Heart right ventricle (tissue), 16 donors: ENCODE data around the gene FUNDC2. TPM values are rescaled to one million over a fixed set of nuclear protein-coding genes. Genes with fewer than 3 reads are reported as not detected.

ENCODE experiments used
- ATAC-seq, 8 donors: fragments of 200-7000 bp; cut with Tn5 transposase; one replicate each; pipeline ENCODE4 v1.9.1; 2020; ENCODE audit warnings: mild to moderate bottlenecking in 8 of 8, moderate library complexity in 8 of 8, moderate number of reproducible peaks in 1 of 8
- DNase-seq, 2 donors: peaks; one replicate each; pipeline ENCODE4 v3.0.0-alpha.2; 2020
- H3K27ac ChIP-seq, 10 donors: fragments of 200-600 bp; sonication (generic) in 2 of 10; one replicate each; pipeline versions ENCODE4 v1.5.0 to v1.8.0; 2020 to 2022; ENCODE audit warnings: mild to moderate bottlenecking in 3 of 10
- H3K27me3 ChIP-seq, 7 donors: fragments of 200-600 bp; one replicate each; pipeline ENCODE4 v1.8.0; 2021 to 2022; ENCODE audit warnings: mild to moderate bottlenecking in 2 of 7
- H3K36me3 ChIP-seq, 9 donors: fragments of 200-600 bp; sonication (generic) in 1 of 9; one replicate each; pipeline versions ENCODE4 v1.5.0 to v1.8.0; 2020 to 2022; ENCODE audit warnings: mild to moderate bottlenecking in 2 of 9
- H3K4me1 ChIP-seq, 9 donors: fragments of 200-600 bp; sonication (generic) in 1 of 9; one replicate each; pipeline versions ENCODE4 v1.5.0 to v1.8.0; 2020 to 2022; ENCODE audit warnings: mild to moderate bottlenecking in 4 of 9
- H3K4me3 ChIP-seq, 10 donors: fragments of 200-600 bp; sonication (generic) in 2 of 10; one replicate each; pipeline versions ENCODE4 v1.5.0 to v1.8.0; 2020 to 2022; ENCODE audit warnings: mild to moderate bottlenecking in 7 of 10, moderate library complexity in 2 of 10
- H3K9me3 ChIP-seq, 11 donors: fragments of 200-600 bp in 10 of 11; sonication (generic) in 2 of 11; one replicate each; pipeline versions ENCODE4 v1.5.0 to v1.8.0; 2013 to 2022; ENCODE audit warnings: mild to moderate bottlenecking in 2 of 11, control low read depth in 1 of 11, moderate library complexity in 1 of 11
- CTCF ChIP-seq, 9 donors: fragments of 200-600 bp; sonication (generic) in 2 of 9; IDR thresholded peaks; one replicate each; pipeline versions ENCODE4 v1.5.0 to v1.8.0; 2021 to 2022; ENCODE audit warnings: antibody characterized with exemption in 9 of 9, mild to moderate bottlenecking in 5 of 9, moderate library complexity in 1 of 9
- WGBS, 2 donors: extraction: QIAGEN DNeasy Blood & Tissue Kit; methylation state at CpG; one replicate each; pipeline ENCODE4 v1.1.7; 2013; ENCODE audit warnings: inconsistent platforms in 1 of 2; 5-methylcytosine and 5-hydroxymethylcytosine counted together
- intact Hi-C, 10 donors: fragments of 100-400 bp; cut with DNase I; formaldehyde crosslinking; loops; one replicate each; pipeline versions ENCODE4 v1.11.1 to v1.14.2; 2022
- polyA plus RNA-seq, 2 donors: library from polyadenylated mRNA; stranded (reverse); fragments of 200-250 nt; gene quantifications; one replicate each; pipeline ENCODE4 v1.2.3, GENCODE V29; 2013
- total RNA-seq, 10 donors: library from RNA; stranded (reverse); fragmentation: NEBNext Ultra II Directional in 3 of 10; extraction: Animal tissue kit (Norgen Biotek cat#: 25700) in 3 of 10; gene quantifications; one replicate each; pipeline versions ENCODE4 v1.2.1 to v1.2.4, GENCODE V29; 2021 to 2023
- donor health status: Arrhythmogenic right ventricular cardiomyopathy.
- donor health status: ischemic (EF 13 %, LVEDD 7.1; RV severe dilation, severe dysfunction).
- donor health status: healthy with polysubstance abuse.
- donor health status: DM: no; HTN: yes; CAD: no.
- donor health status: DM: no; HTN: no; CAD: no.
- donor health status: ischemic (EF 25% LVEDD 6.9; RV normal size, moderate dysfunction).
- donor health status: ischemic (EF 25% LVEDD 5.7; RV mildly dilated, moderate dysfunction).
- donor health status: healthy.
- donor health status: DM: yes; HTN: yes; CAD: no.
- donor health status: Ischemic cardiomyopathy.
- donor health status: ischemic (EF 35%, LVEDD 5.7; RV mildly dilated, moderate dysfunction).
- donor health status: nonischemic (EF 11% LVEDD 7.7; RV severe dilation, severe dysfunction).
- donor health status: DM: yes; HTN: yes; CAD: no.
- donor health status: PGD.
- donor health status: ischemic (EF 29% LVEDD 5.4; RV normal size, mild dysfunction).
- donor health status: nonischemic (EF 23%, LVEDD 6.1; RV moderate dilation, normal function).

The FUNDC2 gene
- total and polyA plus RNA-seq, 12 donors: 234 to 530 (median 312) TPM

- H3K27me3 ChIP-seq: no peaks in the 10 kb centered on the region
- intact Hi-C loops: loop anchor here in 2 of 10 donors (10.0 kb wide), 1 partner anchor 64 kb away; no protein-coding TSS in a partner anchor
- H3K36me3 ChIP-seq: peaks cover 0 to 42% (median 0%) of the 10 kb centered on the region in 9 donors
- no peak for TF ChIP-seq CTCF (IDR thresholded peaks at IDR 0.05)
- no peaks in the 10 kb centered on the region for H3K9me3 ChIP-seq
- WGBS, 2 donors: 92 to 94% methylated on average over 3 of the region's 3 CpGs
- no peak overlapping the region for H3K4me3 ChIP-seq
- no peak for ATAC-seq
- H3K27ac ChIP-seq: no peak overlapping the region
- peaks cover 0 to 8% (median 0%) of the 10 kb centered on the region in 9 donors for H3K4me1 ChIP-seq
- DNase-seq: no peak
Observed at GRCh38 chrX:154990496-154990895, 36.1 kb upstream of the FUNDC2 start.

DNA sequence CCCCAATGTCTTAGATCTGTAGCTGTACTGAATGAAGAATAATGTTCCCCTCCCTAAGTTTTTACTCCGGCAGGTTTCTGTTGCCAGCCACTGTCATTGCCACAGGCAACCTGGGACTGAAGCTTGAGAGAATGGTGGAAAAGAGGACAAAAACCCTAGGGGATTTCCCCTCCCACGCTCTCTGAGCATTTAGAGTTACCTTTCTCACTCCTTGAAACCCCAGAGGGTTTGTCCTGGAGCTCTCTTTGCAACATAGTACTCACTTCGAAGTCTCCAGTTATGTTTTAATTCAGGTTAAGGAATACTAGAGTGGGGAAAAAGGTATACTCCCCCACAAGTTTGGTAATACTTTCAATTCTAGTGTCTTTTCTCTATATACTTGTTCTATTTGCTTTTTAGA lies 35.6 kb upstream of the FUNDC2 start:
- 95 to 96% methylated on average over 3 of the region's 3 CpGs for WGBS, 2 donors
- H3K27me3 ChIP-seq: no peaks in the 10 kb centered on the region
- H3K27ac ChIP-seq: no peak overlapping the region
- no peak overlapping the region for H3K4me3 ChIP-seq
- DNase-seq: no peak
- H3K36me3 ChIP-seq: peaks cover 0 to 42% (median 0%) of the 10 kb centered on the region in 9 donors
- intact Hi-C loops: loop anchor here in 2 of 10 donors (10.0 kb wide), 1 partner anchor 64 kb away; no protein-coding TSS in a partner anchor
- H3K4me1 ChIP-seq: peaks cover 0 to 8% (median 0%) of the 10 kb centered on the region in 9 donors
- TF ChIP-seq CTCF (IDR thresholded peaks at IDR 0.05): no peak
- H3K9me3 ChIP-seq: no peaks in the 10 kb centered on the region
- ATAC-seq: no peak

GRCh38 chrX:154991476-154991875 lies 35.2 kb upstream of the FUNDC2 start:
- DNase-seq (no peak), ATAC-seq (no peak)
- Histone ChIP-seq H3K9me3 (no peaks in the 10 kb centered on the region), H3K36me3 (peaks cover 0 to 42% (median 0%) of the 10 kb centered on the region in 9 donors), H3K4me1 (peaks cover 0 to 8% (median 0%) of the 10 kb centered on the region in 9 donors), H3K27me3 (no peaks in the 10 kb centered on the region), H3K4me3 (no peak overlapping the region), H3K27ac (no peak overlapping the region)
- 90 to 100% methylated on average over 1 of the region's 1 CpG for WGBS, 2 donors
- intact Hi-C loops: loop anchor here in 2 of 10 donors (10.0 kb wide), 1 partner anchor 63 kb away; no protein-coding TSS in a partner anchor
- TF ChIP-seq CTCF (IDR thresholded peaks at IDR 0.05): no peak

DNA sequence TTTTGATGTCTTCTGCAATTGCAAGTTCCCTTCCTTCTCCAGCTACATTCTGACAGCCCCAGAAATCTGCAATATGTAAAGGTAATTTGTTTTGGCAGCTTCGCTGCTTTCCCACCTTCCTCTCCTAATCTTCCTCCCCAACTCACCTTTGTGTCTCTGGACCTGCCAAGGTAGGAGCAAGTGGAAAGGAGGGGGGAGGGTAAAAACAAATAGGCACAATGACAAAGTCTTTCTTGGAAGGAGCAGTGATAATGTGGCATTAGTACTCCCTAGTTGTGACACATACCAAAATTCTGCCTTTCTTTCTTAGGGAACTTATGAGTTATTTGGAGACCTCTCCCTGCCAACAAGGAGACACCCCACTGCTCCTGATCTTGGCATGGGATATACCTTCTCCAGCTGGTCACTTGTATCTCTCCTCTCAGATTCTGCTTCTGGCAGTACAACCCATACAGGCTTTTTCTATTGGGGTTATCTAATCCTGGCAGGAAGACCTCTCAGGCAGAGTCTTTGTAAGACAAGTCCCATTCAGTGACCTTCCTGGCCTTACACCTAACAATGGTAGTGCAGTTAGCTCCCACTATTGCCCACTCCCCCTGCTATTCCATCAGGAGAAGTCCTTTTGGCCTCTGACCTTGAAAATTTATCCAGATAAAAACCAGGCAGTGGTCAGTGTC lies 28.3 kb upstream of the FUNDC2 start:
- TF ChIP-seq CTCF (IDR thresholded peaks at IDR 0.05): no peak
- 97 to 100% methylated on average over 1 of the region's 1 CpG for WGBS, 2 donors
- H3K9me3 ChIP-seq: no peaks in the 10 kb centered on the region
- H3K4me1 ChIP-seq: no peaks in the 10 kb centered on the region
- H3K27ac ChIP-seq: no peak overlapping the region
- no peak overlapping the region for H3K4me3 ChIP-seq
- H3K36me3 ChIP-seq: peaks cover 0 to 11% (median 0%) of the 10 kb centered on the region in 9 donors
- no peaks in the 10 kb centered on the region for H3K27me3 ChIP-seq
- intact Hi-C loops: loop anchor here in 2 of 10 donors (10.0 kb wide), 1 partner anchor 56 kb away; no protein-coding TSS in a partner anchor
- ATAC-seq: no peak
- DNase-seq: no peak
